NB4 (cell line): ENCODE measurements around the gene LPAR2.
A peak's percentile ranks its signal among the peaks of the same experiment; 100 is the strongest.

Source experiments
- DNase-seq: peaks from one replicate; pipeline ENCODE4 v3.0.0; 2010; ENCODE audit warnings: low read depth
- H3K4me3 ChIP-seq: one replicate; pipeline ENCODE4 v1.5.1; 2011; ENCODE audit warnings: mild to moderate bottlenecking, low read depth, low read length, moderate library complexity
- MYC ChIP-seq: IDR thresholded peaks from 2 replicates; pipeline ENCODE4 v1.6.1; 2011; ENCODE audit warnings: low read depth, low read length
- POLR2A ChIP-seq: IDR thresholded peaks from 2 replicates; pipeline ENCODE4 v1.6.1; 2011; ENCODE audit warnings: mild to moderate bottlenecking; ENCODE audit not compliant: insufficient read length; ENCODE audit errors: extremely low read depth
- TF ChIP-seq, protein P1 (sequence below): IDR thresholded peaks from one replicate; pipeline ENCODE4 v1.5.1; 2012; ENCODE audit warnings: low read depth, low read length
- TF ChIP-seq, protein P2 (sequence below): IDR thresholded peaks from 2 replicates; pipeline ENCODE4 v1.6.1; 2011; ENCODE audit warnings: low read depth, low read length

Gene LPAR2

DNA sequence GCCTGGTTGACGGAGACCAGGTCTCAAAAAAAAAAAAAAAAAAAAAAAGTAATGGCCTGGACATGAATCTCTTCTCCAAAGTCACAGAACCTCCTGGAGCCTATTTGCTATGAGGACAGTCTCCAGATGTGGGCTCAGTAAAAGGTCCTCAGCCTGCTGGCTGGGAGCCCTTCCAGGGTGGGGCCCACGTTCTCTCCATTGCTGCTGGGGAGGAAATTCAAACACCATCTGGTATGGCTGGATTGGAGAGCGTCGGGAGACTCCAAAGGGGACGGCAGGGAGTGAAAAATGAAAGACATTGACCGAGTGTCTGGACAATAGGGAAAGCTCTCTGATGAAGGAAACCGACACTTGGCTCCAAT lies 8.2 kb downstream of the LPAR2 start:
- TF ChIP-seq, protein P1, sequence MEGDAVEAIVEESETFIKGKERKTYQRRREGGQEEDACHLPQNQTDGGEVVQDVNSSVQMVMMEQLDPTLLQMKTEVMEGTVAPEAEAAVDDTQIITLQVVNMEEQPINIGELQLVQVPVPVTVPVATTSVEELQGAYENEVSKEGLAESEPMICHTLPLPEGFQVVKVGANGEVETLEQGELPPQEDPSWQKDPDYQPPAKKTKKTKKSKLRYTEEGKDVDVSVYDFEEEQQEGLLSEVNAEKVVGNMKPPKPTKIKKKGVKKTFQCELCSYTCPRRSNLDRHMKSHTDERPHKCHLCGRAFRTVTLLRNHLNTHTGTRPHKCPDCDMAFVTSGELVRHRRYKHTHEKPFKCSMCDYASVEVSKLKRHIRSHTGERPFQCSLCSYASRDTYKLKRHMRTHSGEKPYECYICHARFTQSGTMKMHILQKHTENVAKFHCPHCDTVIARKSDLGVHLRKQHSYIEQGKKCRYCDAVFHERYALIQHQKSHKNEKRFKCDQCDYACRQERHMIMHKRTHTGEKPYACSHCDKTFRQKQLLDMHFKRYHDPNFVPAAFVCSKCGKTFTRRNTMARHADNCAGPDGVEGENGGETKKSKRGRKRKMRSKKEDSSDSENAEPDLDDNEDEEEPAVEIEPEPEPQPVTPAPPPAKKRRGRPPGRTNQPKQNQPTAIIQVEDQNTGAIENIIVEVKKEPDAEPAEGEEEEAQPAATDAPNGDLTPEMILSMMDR = no peak
- TF ChIP-seq, protein P2, sequence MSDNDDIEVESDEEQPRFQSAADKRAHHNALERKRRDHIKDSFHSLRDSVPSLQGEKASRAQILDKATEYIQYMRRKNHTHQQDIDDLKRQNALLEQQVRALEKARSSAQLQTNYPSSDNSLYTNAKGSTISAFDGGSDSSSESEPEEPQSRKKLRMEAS = no peak
- TF ChIP-seq POLR2A (no peak), MYC (no peak)
- no peak overlapping the region for H3K4me3 ChIP-seq
- no peak for DNase-seq

DNA sequence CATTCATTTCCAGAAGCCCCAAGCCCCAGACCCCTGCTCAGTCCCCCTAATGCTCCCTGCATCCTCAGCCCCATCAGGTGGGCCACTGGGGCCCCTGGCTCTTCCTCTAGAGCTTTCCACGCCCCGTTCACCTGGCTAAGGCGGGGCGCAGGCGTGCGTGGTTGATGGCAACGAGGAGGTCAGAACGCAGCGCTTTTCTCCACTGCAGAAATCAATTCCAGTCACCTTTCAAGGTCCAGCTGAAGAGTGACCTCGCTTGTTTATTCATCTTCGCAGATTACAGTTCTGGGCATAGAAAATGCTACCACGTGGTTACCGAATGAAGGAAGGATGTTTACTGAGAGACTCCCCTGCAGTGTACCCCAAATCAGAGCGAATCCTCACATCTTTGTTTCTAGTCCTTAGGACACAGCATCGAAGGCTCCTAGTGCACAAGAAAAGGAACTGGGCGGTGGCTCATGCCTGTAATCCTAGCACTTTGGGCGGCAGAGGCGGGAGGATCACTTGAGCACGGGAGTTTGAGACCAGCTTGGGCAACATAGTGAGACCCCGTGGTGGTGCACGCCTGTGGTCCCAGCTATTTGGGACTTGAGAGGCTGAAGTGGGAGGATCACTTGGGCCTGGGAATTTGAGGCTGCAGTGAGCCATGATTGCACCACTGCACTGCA lies 8.7 kb downstream of the LPAR2 start:
- no peak for DNase-seq
- no peak overlapping the region for H3K4me3 ChIP-seq
- TF ChIP-seq, protein P1 = no peak
- TF ChIP-seq MYC = no peak
- TF ChIP-seq, protein P2 = no peak
- no peak for TF ChIP-seq POLR2A

DNA sequence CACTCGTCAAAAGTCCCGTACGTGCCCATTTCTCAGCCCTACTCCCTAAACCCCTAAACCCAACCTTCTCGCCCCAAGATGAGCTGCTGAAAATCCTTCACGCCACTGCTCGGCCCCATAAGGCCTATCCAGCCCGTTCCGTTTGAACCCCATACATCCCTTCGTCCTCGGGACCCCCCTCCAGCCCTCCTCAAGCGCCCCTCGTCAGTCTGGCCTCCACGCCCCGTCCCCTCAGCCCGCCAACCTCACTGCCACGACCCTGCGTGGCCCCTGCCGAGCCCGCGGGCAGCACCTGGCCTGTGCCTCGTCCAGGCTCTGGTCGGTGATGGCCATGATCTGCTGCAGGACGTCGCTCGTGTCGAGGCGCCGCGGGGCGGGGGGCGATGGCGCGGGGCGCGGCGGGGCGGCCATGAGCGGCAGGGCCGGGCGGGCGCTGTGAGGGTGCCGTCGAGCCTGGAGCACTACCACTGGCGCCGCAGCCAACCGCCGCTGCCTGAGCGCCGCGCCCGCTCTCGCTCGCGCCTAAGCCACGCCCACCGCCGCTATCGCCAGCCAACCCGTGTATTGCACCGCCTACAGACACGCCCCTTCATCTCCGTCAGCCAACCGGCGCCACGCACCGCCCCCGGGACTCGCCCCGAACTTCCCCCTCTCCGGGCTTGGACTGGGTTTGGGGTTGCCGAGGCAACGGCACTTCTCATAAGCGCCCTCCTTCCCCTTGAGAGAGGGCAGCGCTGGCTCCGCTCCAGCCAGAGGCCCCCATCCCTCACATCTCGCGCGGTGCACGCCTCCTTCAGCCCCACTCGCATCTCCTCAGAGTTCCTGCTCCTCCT lies 9.6 kb downstream of the LPAR2 start, which contains the start of gene PBX4:
Gene PBX4 (minus strand): TSS at position 469 of the 833 bp plus-strand sequence. CDS start 58 bp downstream, at position 411.
- H3K4me3 ChIP-seq = peak within 1 kb of the TSS; percentile 43
- TF ChIP-seq, protein P2 = peak; percentile 74
- TF ChIP-seq POLR2A (peak; percentile 47), MYC (peak; percentile 69)
- TF ChIP-seq, protein P1 = no peak
- peak; percentile 97 for DNase-seq

DNA sequence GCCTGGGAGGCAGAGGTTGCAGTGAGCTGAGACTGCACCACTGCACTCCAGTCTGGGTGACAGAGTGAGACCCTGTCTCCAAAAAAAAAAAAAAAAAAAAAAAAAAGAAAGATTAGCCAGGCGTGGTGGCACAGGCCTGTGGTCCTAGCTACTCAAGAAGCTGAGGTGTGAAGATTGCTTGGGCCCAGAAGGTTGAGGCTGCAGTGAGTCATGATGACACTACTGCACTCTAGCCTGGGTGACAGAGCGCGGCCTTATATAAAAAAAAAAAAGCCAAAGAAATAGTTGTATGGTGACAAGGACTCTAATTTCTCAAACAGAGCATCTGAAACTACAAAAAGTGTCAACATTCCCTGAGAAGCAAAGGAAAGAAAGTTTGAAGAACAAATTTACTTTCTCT lies 12.9 kb downstream of the LPAR2 start:
- H3K4me3 ChIP-seq = no peak overlapping the region
- TF ChIP-seq MYC = no peak
- TF ChIP-seq POLR2A = no peak
- TF ChIP-seq, protein P2 = no peak
- TF ChIP-seq, protein P1 = no peak
- DNase-seq = peak; percentile 37

DNA sequence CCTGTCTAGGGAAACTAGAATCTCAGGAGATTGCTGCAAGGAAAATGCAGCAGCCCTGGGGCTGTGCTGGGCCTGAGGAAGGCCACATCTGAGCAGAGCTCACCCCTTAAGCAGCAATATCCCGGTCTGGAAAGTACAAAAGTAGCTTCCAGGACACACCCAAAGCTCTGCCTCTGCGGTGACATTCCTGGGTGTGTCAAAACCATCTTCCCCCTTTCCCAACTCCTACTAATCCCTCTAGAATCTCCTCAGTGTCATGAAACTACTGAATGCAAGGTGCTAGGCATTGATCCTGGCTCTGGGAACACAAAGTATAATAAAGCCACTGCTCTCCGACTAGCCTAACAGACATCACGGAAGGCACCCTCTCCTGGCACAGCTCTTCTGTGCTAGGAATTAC lies 14.5 kb downstream of the LPAR2 start:
- no peak overlapping the region for H3K4me3 ChIP-seq
- no peak for DNase-seq
- TF ChIP-seq, protein P1 = no peak
- no peak for TF ChIP-seq MYC
